Thoracic aorta (tissue), 2 donors: ENCODE data around the gene PROCA1. TPM values are rescaled to one million over a fixed set of nuclear protein-coding genes. Genes with fewer than 3 reads are reported as not detected.

Experiments used
- ATAC-seq: fragments of 150-250 bp; one replicate; pipeline ENCODE4 v1.8.0; 2017; ENCODE audit warnings: low read depth; ENCODE audit not compliant: insufficient number of reproducible peaks, low FRiP score
- DNase-seq: peaks from one replicate; pipeline ENCODE4 v3.0.0-alpha.2; 2020; ENCODE audit warnings: low spot score
- H3K27ac ChIP-seq, 2 donors: fragments of 200-600 bp; sonication (generic); 1 replicate in 1 of 2; 2 replicates in 1 of 2; pipeline ENCODE4 v1.5.1; 2016; ENCODE audit warnings: mild to moderate bottlenecking in 2 of 2, moderate library complexity in 2 of 2
- H3K27me3 ChIP-seq: fragments of 200-600 bp; sonication (generic); replicated peaks from 2 replicates; pipeline ENCODE4 v1.6.0; 2016; ENCODE audit warnings: mild to moderate bottlenecking; ENCODE audit not compliant: insufficient read depth
- H3K36me3 ChIP-seq: fragments of 200-600 bp; sonication (generic); one replicate; pipeline ENCODE4 v1.5.1; 2016
- H3K4me1 ChIP-seq, 2 donors: fragments of 200-600 bp; sonication (generic); 1 replicate in 1 of 2; 2 replicates in 1 of 2; pipeline versions ENCODE4 v1.5.1 to v1.6.0; 2016; ENCODE audit warnings: low read depth in 2 of 2, mild to moderate bottlenecking in 1 of 2; ENCODE audit not compliant: control insufficient read depth in 1 of 2
- H3K4me3 ChIP-seq: fragments of 200-600 bp; sonication (generic); 2 replicates; pipeline ENCODE4 v1.5.1; 2016; ENCODE audit warnings: mild to moderate bottlenecking
- H3K9me3 ChIP-seq: fragments of 200-600 bp; sonication (generic); 2 replicates; pipeline ENCODE4 v1.5.1; 2016
- total RNA-seq, 2 donors: library from RNA; depleted of rRNA; stranded (reverse); fragments of >200 nt; gene quantifications; one replicate each; pipeline versions ENCODE4 v1.1.0 to v1.2.3, GENCODE V29; 2016
- TF ChIP-seq, protein P1 (sequence below): fragments of 200-600 bp; sonication (generic); IDR thresholded peaks from one replicate; pipeline ENCODE4 v1.5.1; 2019; ENCODE audit warnings: antibody characterized with exemption

Gene PROCA1
- total RNA-seq, 2 donors from 2014 or later, result 1.1 to 1.8 TPM

DNA sequence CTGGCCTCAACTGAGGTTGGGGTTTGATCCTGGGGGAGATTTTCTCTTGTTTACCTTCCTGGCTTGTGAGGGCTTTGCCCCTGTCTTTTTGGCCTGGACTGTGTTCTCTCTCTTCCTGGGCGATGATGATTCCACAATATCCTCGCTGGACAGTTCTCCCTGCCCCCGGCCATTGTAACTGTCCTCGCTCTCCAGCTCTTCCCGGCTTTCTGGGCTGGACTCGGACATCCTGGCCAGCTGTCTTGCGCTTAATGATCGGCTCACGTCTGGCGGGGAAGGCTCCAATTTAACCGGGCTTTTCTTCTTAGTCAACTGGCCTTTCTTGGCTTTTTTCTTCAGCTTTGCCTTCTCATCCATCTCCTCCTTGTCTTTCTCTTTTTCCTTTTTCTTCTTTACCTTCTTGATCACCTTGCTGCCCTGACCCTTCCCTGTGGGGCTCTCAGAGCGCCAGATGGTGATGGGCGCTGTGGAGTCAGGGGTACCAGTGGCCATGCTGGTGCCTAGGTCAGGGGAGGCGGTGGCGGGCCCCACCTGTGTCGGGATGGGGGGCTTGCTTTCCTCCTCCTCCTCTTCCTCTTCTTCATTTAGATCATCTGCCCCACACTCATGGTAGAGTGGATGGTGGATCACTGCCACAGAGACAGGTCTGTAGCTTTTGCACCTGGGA lies 8.0 kb downstream of the PROCA1 start:
- no peak for ATAC-seq
- H3K27me3 ChIP-seq, result no peaks in the 10 kb centered on the region
- no peaks in the 10 kb centered on the region for H3K9me3 ChIP-seq
- no peak overlapping the region for H3K27ac ChIP-seq
- H3K36me3 ChIP-seq, result peaks cover 41% of the 10 kb centered on the region
- H3K4me1 ChIP-seq, result no peaks in the 10 kb centered on the region
- no peak overlapping the region for H3K4me3 ChIP-seq
- no peak for DNase-seq
- TF ChIP-seq, protein P1, sequence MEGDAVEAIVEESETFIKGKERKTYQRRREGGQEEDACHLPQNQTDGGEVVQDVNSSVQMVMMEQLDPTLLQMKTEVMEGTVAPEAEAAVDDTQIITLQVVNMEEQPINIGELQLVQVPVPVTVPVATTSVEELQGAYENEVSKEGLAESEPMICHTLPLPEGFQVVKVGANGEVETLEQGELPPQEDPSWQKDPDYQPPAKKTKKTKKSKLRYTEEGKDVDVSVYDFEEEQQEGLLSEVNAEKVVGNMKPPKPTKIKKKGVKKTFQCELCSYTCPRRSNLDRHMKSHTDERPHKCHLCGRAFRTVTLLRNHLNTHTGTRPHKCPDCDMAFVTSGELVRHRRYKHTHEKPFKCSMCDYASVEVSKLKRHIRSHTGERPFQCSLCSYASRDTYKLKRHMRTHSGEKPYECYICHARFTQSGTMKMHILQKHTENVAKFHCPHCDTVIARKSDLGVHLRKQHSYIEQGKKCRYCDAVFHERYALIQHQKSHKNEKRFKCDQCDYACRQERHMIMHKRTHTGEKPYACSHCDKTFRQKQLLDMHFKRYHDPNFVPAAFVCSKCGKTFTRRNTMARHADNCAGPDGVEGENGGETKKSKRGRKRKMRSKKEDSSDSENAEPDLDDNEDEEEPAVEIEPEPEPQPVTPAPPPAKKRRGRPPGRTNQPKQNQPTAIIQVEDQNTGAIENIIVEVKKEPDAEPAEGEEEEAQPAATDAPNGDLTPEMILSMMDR, result no peak

DNA sequence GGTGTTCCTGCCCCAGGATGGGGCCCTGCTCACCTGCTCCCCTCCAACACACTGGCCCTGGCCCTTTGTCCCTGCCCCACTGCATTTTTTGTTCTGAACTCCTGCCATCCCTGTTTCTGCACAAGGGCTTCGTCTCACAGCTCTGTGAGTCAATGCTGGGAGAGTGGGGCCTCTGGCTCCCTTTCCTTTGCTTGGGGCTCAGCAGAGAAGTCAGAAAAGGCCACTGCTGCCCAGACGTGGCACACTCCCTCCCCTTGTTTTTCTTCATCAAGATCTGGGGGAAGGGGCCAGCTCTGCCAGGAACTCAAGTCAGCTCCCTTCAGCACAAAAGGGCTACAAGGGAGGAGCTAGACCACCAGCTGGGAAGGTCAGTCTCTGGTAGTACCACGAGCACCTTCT lies 8.9 kb downstream of the PROCA1 start:
- Histone ChIP-seq H3K4me3 (no peak overlapping the region), H3K9me3 (no peaks in the 10 kb centered on the region), H3K36me3 (peaks cover 50% of the 10 kb centered on the region), H3K27me3 (no peaks in the 10 kb centered on the region), H3K27ac (no peak overlapping the region), H3K4me1 (no peaks in the 10 kb centered on the region)
- no peak for DNase-seq
- TF ChIP-seq, protein P1, result no peak
- no peak for ATAC-seq

DNA sequence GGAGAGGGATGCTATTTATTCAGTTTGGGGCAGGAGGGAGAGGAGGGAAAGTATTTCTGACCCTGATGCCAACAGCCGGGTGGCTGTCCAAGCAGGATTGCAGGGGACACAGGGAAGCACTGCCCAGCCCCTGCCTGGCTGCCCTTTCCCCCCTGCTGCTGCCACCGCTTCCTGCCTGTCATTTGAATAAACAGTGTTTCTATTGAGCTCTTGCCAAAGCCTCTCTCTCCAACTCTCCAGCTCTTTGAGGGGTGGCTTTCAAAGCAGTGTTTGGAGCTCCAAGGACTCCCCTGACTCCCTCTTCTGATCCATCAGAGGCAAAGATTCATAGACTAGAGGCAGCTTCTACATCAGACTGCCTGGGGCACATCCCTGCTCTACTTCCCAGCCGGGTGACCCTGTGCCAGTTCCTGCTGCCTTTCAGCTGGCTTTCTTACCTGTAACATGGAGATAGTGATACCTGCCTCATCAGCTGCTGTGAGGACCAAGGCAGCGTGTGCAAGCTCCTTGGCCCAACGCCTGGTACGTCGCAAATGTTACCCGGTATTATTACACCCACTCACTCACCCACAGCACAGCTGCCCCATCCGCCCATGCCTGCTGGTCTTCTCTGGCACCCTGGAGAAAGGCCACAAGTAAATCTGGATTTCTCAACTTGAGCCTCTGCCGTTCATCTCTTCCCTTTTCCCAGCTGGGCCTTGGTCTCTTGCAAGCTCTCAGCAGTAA lies 9.5 kb downstream of the PROCA1 start:
- Histone ChIP-seq H3K4me3 (no peak overlapping the region), H3K36me3 (peaks cover 56% of the 10 kb centered on the region), H3K4me1 (no peaks in the 10 kb centered on the region), H3K9me3 (no peaks in the 10 kb centered on the region), H3K27me3 (no peaks in the 10 kb centered on the region), H3K27ac (no peak overlapping the region)
- DNase-seq, result no peak
- TF ChIP-seq, protein P1, result no peak
- no peak for ATAC-seq

- Histone ChIP-seq H3K27ac (no peak overlapping the region), H3K4me1 (no peaks in the 10 kb centered on the region), H3K27me3 (no peaks in the 10 kb centered on the region), H3K4me3 (no peak overlapping the region), H3K9me3 (no peaks in the 10 kb centered on the region), H3K36me3 (peaks cover 68% of the 10 kb centered on the region)
- DNase-seq (no peak), ATAC-seq (no peak)
- TF ChIP-seq, protein P1, result no peak
Observed at GRCh38 chr17:28700830-28701492, 10.7 kb downstream of the PROCA1 start.

DNA sequence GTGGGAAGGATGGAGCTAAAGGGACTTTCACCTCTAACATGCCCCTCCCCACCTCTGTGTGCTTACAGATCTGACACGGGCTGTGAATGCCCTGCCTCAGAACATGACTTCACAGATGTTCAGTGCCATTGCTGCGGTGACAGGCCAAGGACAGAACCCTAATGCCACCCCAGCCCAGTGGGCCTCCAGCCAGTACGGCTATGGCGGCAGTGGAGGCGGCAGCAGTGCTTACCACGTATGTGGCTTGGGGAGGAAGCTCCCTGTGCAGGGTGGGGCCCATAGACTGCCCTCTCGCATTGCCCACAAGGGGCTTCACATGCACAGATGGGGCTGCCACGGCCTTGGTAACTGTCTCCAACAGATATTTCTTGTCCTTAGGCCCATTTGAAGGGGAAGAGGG lies 11.4 kb downstream of the PROCA1 start:
- no peak overlapping the region for H3K4me3 ChIP-seq
- ATAC-seq (no peak), DNase-seq (no peak)
- no peak overlapping the region for H3K27ac ChIP-seq
- H3K27me3 ChIP-seq, result no peaks in the 10 kb centered on the region
- TF ChIP-seq, protein P1, result no peak
- no peaks in the 10 kb centered on the region for H3K9me3 ChIP-seq
- no peaks in the 10 kb centered on the region for H3K4me1 ChIP-seq
- H3K36me3 ChIP-seq, result peaks cover 75% of the 10 kb centered on the region
